HepG2 (cell line): Measurements from ENCODE around the gene ZMYM4. TPM values are rescaled to one million over a fixed set of nuclear protein-coding genes. Genes with fewer than 3 reads are reported as not detected.

ENCODE experiments used
- BORCS8-MEF2B ChIP-seq: sonication (generic); formaldehyde crosslinking; IDR thresholded peaks from 2 replicates; pipeline ENCODE4 v1.8.0; 2022; ENCODE audit warnings: mild to moderate bottlenecking, missing genetic modification reagents
- CAMTA2 ChIP-seq: sonication (generic); formaldehyde crosslinking; IDR thresholded peaks from 2 replicates; pipeline ENCODE4 v1.4.0; 2020; ENCODE audit warnings: mild to moderate bottlenecking, missing genetic modification reagents, borderline replicate concordance
- EHMT2 ChIP-seq: fragments of 200-600 bp; sonication (generic); IDR thresholded peaks from 2 replicates; pipeline ENCODE4 v1.7.0; 2017; ENCODE audit warnings: antibody characterized with exemption, low read depth, low read length, borderline replicate concordance
- ESRRA ChIP-seq: sonication (generic); formaldehyde crosslinking; IDR thresholded peaks from 2 replicates; pipeline ENCODE4 v1.5.1; 2020; ENCODE audit warnings: mild to moderate bottlenecking, low read depth, missing genetic modification reagents
- ETS1 ChIP-seq: sonication (generic); formaldehyde crosslinking; IDR thresholded peaks from 2 replicates; pipeline ENCODE4 v1.4.0; 2020; ENCODE audit warnings: missing genetic modification reagents
- HMGXB4 ChIP-seq, 2 experiments: sonication (generic) in 1 of 2; formaldehyde crosslinking in 1 of 2; IDR thresholded peaks; 2 replicates each; pipeline versions ENCODE4 v1.4.0 to v1.6.1; 2018 to 2020; ENCODE audit warnings: missing genetic modification reagents in 2 of 2, borderline replicate concordance in 1 of 2, low read depth in 1 of 2, mild to moderate bottlenecking in 1 of 2, missing biosample characterization in 1 of 2
- HOMEZ ChIP-seq: IDR thresholded peaks from 2 replicates; pipeline ENCODE4 v1.6.1; 2016; ENCODE audit warnings: low read depth
- MAX ChIP-seq: IDR thresholded peaks from 2 replicates; pipeline ENCODE4 v1.6.1; 2012; ENCODE audit warnings: inconsistent platforms
- MXD4 ChIP-seq: IDR thresholded peaks from 2 replicates; pipeline ENCODE4 v1.6.1; 2016; ENCODE audit warnings: mild to moderate bottlenecking, missing biosample characterization, missing genetic modification reagents
- ZBED4 ChIP-seq: sonication (generic); formaldehyde crosslinking; IDR thresholded peaks from 2 replicates; pipeline ENCODE4 v1.4.0; 2020; ENCODE audit warnings: missing genetic modification reagents, borderline replicate concordance
- ZBTB21 ChIP-seq: sonication (generic); formaldehyde crosslinking; IDR thresholded peaks from 2 replicates; pipeline ENCODE4 v1.4.0; 2020; ENCODE audit warnings: missing genetic modification reagents
- ZFP36L2 ChIP-seq: sonication (generic); formaldehyde crosslinking; IDR thresholded peaks from 2 replicates; pipeline ENCODE4 v1.4.0; 2020; ENCODE audit warnings: missing genetic modification reagents
- ZMYM2 ChIP-seq: sonication (generic); formaldehyde crosslinking; IDR thresholded peaks from 2 replicates; pipeline ENCODE4 v1.8.0; 2022; ENCODE audit warnings: mild to moderate bottlenecking, missing genetic modification reagents
- ZNF788 ChIP-seq: sonication (generic); formaldehyde crosslinking; IDR thresholded peaks from 2 replicates; pipeline ENCODE4 v1.5.0; 2020; ENCODE audit warnings: mild to moderate bottlenecking, missing genetic modification reagents, borderline replicate concordance
- ZSCAN9 ChIP-seq: IDR thresholded peaks from 2 replicates; pipeline ENCODE4 v1.6.1; 2016; ENCODE audit warnings: borderline replicate concordance
- polyA plus RNA-seq, 8 experiments: library from polyadenylated mRNA; depleted of rRNA in 3 of 8; stranded (reverse) in 7 of 8; unstranded in 1 of 8; fragments of >200 nt; fragmentation: Illumina TruSeq in 4 of 8; extraction: Trizol in 4 of 8; gene quantifications; 2 replicates each; pipeline versions ENCODE4 v1.2.1 to v1.2.3, GENCODE V29; 2011 to 2016; ENCODE audit warnings: low read depth in 4 of 8, missing spikeins in 1 of 8, mixed read lengths in 1 of 8; ENCODE audit not compliant: insufficient read depth in 1 of 8
- total RNA-seq, 5 experiments: library from RNA; depleted of rRNA; stranded (reverse); fragments of >200 nt; fragmentation: Illumina TruSeq; extraction: Trizol; gene quantifications; 2 replicates each; pipeline ENCODE4 v1.2.3, GENCODE V29; 2016; ENCODE audit warnings: low read depth in 1 of 5

The ZMYM4 gene
- total and polyA plus RNA-seq, 2 of the 13 experiments (the other 11 are each of a cell fraction or from before 2014, with no cell fraction given), result 13.9 to 37.6 TPM

- no peak; the same call in 1 of the 2 replicates for TF ChIP-seq ZBED4
- no peak for TF ChIP-seq ZFP36L2 (CRISPR knock-in tag)
- peak; percentile 51; the same call in 1 of the 2 replicates for TF ChIP-seq ESRRA
- TF ChIP-seq ETS1 (CRISPR knock-in tag), result no peak
- TF ChIP-seq HMGXB4 (CRISPR knock-in tag; IDR thresholded peaks at IDR 0.05; ENCODE audit: borderline replicate concordance in 1 of 2, low read depth in 1 of 2), result peak; percentile 65 to 66; a peak in 3 of 4 replicates
- no peak for TF ChIP-seq ZBTB21 (CRISPR knock-in tag)
- TF ChIP-seq ZSCAN9 (CRISPR knock-in tag), result peak; percentile 34; the same call in 1 of the 2 replicates
- peak; percentile 16; the same call in 1 of the 2 replicates for TF ChIP-seq MXD4 (CRISPR knock-in tag)
- TF ChIP-seq BORCS8-MEF2B (CRISPR knock-in tag), result 0 out of 2 replicates have a peak, but pooled peaks have one; percentile 23
- no peak for TF ChIP-seq ZMYM2
- no peak for TF ChIP-seq ZNF788
- TF ChIP-seq CAMTA2 (CRISPR knock-in tag), result no peak
- TF ChIP-seq MAX, result peak; percentile 80
- peak; percentile 74; the same call in 1 of the 2 replicates for TF ChIP-seq HOMEZ (CRISPR knock-in tag)
- peak; percentile 76; the same call in 1 of the 2 replicates for TF ChIP-seq EHMT2
Measured at GRCh38 chr1:35268282-35269200, at the start of gene ZMYM4 (continued).
